BLaER1 treated with 17β-estradiol and CSF1 and Interleukin-3, amounts not matched to agents 10 nM and 100 nM (cell line): ENCODE results near the gene SH3BP5.
"Not testable (repeated sequence)": the region's sequence is repeated elsewhere in the genome, so short reads cannot be mapped to it uniquely, and the experiment has no call there.

ENCODE experiments used
- H3K27ac ChIP-seq, 11 experiments: shearing (Covaris generic); formaldehyde crosslinking; 2 replicates each; pipeline ENCODE4 v1.8.1; 2022
- H3K27me3 ChIP-seq, 11 experiments: shearing (Covaris generic); formaldehyde crosslinking; 2 replicates each; pipeline ENCODE4 v1.8.1; 2022
- H3K36me3 ChIP-seq, 11 experiments: shearing (Covaris generic); formaldehyde crosslinking; 2 replicates each; pipeline ENCODE4 v1.8.1; 2022
- H3K4me1 ChIP-seq, 10 experiments: shearing (Covaris generic); formaldehyde crosslinking; 2 replicates each; pipeline ENCODE4 v1.8.1; 2022
- H3K4me2 ChIP-seq, 11 experiments: shearing (Covaris generic); formaldehyde crosslinking; 2 replicates each; pipeline ENCODE4 v1.8.1; 2022
- H3K4me3 ChIP-seq, 10 experiments: shearing (Covaris generic); formaldehyde crosslinking; 2 replicates each; pipeline ENCODE4 v1.8.1; 2022
- H3K9ac ChIP-seq, 11 experiments: shearing (Covaris generic); formaldehyde crosslinking; 2 replicates each; pipeline ENCODE4 v1.8.1; 2022
- H3K9me3 ChIP-seq, 11 experiments: shearing (Covaris generic); formaldehyde crosslinking; replicated peaks in 1 of 11; 2 replicates each; pipeline ENCODE4 v1.8.1; 2022
- H4K20me1 ChIP-seq, 11 experiments: shearing (Covaris generic); formaldehyde crosslinking; 2 replicates each; pipeline ENCODE4 v1.8.1; 2022
- Cebpa-rat ChIP-seq, 11 experiments: shearing (Covaris generic); IDR thresholded peaks; 2 replicates each; pipeline ENCODE4 v1.8.1; 2022

Gene SH3BP5

DNA sequence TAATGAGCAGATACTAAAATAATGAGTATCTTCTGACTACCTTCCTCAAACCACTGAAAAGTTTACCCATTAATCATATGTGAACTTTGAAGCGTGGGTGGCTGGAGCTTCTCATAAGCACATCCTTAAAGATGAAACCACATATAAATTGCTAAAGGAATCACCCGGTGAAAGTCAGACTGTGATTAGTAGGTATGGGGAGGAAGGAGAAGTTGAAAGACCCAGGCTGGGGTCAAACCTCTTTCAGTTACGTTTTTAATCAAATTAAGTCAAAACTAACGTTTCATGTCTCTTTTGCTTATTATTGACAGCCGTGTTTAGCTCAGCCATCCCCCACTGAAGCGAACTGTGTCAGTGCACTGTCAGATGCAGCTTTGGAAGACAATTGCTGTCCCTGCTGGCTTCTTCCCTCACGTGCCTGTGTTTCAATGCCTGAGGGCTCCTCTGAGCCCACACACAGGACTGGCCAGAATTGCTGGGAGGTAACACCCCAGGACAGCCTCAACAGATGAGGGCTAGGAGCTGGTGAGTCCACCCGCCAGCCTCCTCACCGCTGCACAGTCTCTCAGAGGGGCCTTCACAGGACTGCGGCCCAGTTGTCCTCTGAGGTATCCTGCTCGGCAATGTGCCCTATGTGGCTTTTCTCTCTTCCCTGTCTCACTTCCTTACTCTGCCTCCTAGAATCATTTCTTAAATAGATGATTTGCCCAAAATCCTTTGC lies 29.3 kb upstream of the SH3BP5 start:
- Histone ChIP-seq H3K4me1 (peaks cover 0 to 40% (median 18%) of the 10 kb centered on the region in 10 experiments; a peak in 15 of 20 replicates), H3K4me3 (no peak overlapping the region), H3K4me2 (peak overlapping the region in 6 of 11 experiments; percentile 22 to 74 (median 70); a peak in 10 of 22 replicates)

DNA sequence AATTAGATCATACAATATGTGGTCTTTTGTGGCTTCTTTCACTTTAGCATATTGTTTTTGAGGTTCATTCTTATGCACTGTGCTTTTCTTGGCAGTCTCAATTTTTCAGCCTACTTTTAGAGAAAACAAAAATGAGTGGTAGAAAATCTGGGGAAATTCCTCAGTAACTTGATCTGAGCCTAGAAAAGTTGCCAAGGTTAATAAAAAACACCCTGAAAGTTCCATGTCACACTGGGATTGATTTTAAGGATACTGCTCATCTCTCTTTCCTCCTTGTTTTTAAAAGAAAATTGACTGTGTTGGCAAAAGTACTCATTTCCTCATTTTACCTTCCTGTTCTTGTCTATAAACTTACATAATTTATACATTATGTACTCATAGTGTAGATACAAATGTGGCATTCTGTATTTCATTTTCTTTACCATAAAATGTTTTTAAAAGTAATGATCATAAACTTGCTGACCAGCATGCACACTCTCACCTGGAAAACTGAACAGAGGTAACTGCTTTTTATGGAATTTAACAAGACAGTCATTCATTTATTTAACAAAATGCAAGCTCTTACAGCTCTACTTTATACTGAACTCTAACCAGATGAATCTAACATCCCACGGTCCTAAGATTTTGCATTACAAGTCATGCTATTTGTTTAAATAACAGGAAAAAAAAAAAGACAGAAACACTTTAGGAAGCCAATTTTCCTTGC lies 28.6 kb upstream of the SH3BP5 start:
- H3K4me3 ChIP-seq: no peak overlapping the region
- peak overlapping the region in 2 of 11 experiments; percentile 6 to 7; a peak in 2 of 22 replicates for H3K9ac ChIP-seq
- TF ChIP-seq Cebpa-rat (IDR thresholded peaks at IDR 0.05): no peak
- H4K20me1 ChIP-seq: no peaks in the 10 kb centered on the region
- H3K27me3 ChIP-seq: no peaks in the 10 kb centered on the region
- no peaks in the 10 kb centered on the region for H3K36me3 ChIP-seq
- peak overlapping the region in 5 of 11 experiments; percentile 26 to 68 (median 61); a peak in 9 of 22 replicates for H3K27ac ChIP-seq
- H3K4me1 ChIP-seq: peaks cover 0 to 47% (median 22%) of the 10 kb centered on the region in 10 experiments; a peak in 15 of 20 replicates
- peak overlapping the region in 6 of 11 experiments; percentile 21 to 74 (median 70); a peak in 12 of 22 replicates for H3K4me2 ChIP-seq
- no peaks in the 10 kb centered on the region for H3K9me3 ChIP-seq

More for the DNA sequence above, 29.3 kb upstream of the SH3BP5 start:
- Histone ChIP-seq H3K27ac (peak overlapping the region in 6 of 11 experiments; percentile 9 to 68 (median 60); a peak in 12 of 22 replicates), H4K20me1 (no peaks in the 10 kb centered on the region), H3K9ac (peak overlapping the region in 5 of 11 experiments; percentile 3 to 49 (median 25); a peak in 5 of 22 replicates), H3K36me3 (no peaks in the 10 kb centered on the region), H3K9me3 (no peaks in the 10 kb centered on the region), H3K27me3 (no peaks in the 10 kb centered on the region)
- no peak for TF ChIP-seq Cebpa-rat (IDR thresholded peaks at IDR 0.05)

DNA sequence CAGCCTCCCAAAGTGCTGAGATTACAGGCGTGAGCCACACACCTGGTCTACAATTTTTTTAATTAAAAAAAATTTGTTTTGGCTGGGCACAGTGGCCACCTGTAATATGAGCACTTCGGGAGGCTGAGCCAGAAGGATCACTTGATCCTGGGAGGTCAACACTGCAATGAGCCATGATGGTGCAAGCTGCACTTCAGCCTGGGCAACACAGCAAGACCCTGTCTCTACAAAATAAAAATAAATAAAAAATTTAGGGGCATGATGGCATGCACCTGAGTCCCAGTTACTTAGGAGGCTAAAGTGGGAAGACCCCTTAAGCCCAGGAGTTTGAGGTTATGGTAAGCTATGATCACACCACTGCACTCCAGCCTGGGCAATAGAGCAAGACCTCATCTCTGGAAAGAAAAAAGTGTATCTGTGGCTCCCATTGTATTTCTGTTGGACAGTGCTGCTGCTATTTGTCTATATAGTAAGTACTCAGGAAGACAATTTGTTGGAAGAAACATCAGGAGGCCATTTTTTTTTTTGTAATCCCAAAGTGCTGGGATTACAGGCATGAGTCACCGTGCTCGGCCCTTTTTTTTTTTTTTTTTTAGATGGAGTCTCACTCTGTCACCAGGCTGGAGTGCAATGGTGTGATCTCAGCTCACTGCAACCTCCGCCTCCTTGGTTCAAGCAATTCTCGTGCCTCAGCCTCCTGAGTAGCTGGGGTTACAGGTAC lies 27.5 kb upstream of the SH3BP5 start:
- peak overlapping the region in 3 of 11 experiments; percentile 74; a peak in 6 of 22 replicates for H3K4me2 ChIP-seq
- H3K4me1 ChIP-seq: peaks cover 0 to 52% (median 23%) of the 10 kb centered on the region in 10 experiments; a peak in 15 of 20 replicates
- H3K27me3 ChIP-seq: no peaks in the 10 kb centered on the region
- H3K4me3 ChIP-seq: no peak overlapping the region
- H4K20me1 ChIP-seq: no peaks in the 10 kb centered on the region
- no peaks in the 10 kb centered on the region for H3K9me3 ChIP-seq
- no peaks in the 10 kb centered on the region for H3K36me3 ChIP-seq
- H3K27ac ChIP-seq: no peak overlapping the region
- no peak overlapping the region for H3K9ac ChIP-seq
- no peak for TF ChIP-seq Cebpa-rat (IDR thresholded peaks at IDR 0.05)

DNA sequence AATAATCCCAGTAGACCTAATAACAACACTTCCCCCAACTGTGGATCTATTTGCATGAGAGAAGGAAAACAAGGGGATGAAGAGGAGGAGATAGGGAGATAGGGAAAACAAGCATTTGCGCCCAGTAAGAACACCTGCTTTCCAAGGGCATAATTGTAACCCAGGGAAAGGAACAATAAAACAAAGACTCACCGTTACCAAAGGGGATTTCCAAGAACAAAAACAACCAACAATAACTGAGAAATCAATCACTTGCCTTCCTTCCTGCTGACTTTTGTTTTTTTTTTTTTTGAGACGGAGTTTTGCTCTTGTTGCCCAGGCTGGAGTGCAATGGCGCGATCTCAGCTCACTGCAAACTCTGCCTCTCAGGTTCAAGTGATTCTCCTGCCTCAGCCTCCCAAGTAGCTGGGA lies 24.3 kb upstream of the SH3BP5 start:
- Histone ChIP-seq H3K9me3 (peaks cover 3 to 13% (median 8%) of the 10 kb centered on the region in 11 experiments; a peak in 19 of 22 replicates), H3K4me1 (peaks cover 0 to 40% (median 17%) of the 10 kb centered on the region in 10 experiments; a peak in 15 of 20 replicates), H3K4me2 (peak overlapping the region in 8 of 11 experiments; percentile 1 to 77 (median 18); a peak in 10 of 22 replicates)
- not testable (repeated sequence) for H3K27ac ChIP-seq, H3K4me3 ChIP-seq, H4K20me1 ChIP-seq, H3K9ac ChIP-seq, H3K36me3 ChIP-seq, H3K27me3 ChIP-seq

DNA sequence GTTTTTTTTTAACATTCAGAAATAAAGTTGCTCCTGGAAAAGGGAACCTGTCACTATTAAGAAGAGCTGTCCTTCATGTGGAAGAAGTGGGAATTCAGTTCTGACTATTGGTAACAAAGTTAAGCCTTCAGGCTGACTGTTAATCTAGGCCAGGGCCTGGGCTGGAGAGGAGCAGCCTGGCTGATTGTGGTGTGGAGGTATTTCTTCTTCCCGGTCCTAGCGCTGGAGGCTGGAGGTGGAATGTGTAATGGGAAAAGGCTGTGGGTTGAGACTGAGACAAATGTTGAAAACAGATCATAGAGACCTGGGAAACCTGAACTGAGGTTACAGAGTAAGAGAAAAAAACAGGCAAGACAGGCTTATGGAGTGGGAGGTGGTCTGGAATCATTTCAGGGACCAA lies 23.8 kb upstream of the SH3BP5 start:
- H3K27me3 ChIP-seq: no peaks in the 10 kb centered on the region
- H3K9ac ChIP-seq: no peak overlapping the region
- H3K4me2 ChIP-seq: peak overlapping the region in 7 of 11 experiments; percentile 1 to 77 (median 21); a peak in 8 of 22 replicates
- peaks cover 8 to 18% (median 12%) of the 10 kb centered on the region in 11 experiments; a peak in 20 of 22 replicates for H3K9me3 ChIP-seq
- H4K20me1 ChIP-seq: no peaks in the 10 kb centered on the region
- H3K4me3 ChIP-seq: no peak overlapping the region
- H3K4me1 ChIP-seq: peaks cover 0 to 35% (median 12%) of the 10 kb centered on the region in 10 experiments; a peak in 14 of 20 replicates
- TF ChIP-seq Cebpa-rat (IDR thresholded peaks at IDR 0.05): no peak
- no peaks in the 10 kb centered on the region; a peak in 2 of 22 replicates for H3K36me3 ChIP-seq
- no peak overlapping the region for H3K27ac ChIP-seq

DNA sequence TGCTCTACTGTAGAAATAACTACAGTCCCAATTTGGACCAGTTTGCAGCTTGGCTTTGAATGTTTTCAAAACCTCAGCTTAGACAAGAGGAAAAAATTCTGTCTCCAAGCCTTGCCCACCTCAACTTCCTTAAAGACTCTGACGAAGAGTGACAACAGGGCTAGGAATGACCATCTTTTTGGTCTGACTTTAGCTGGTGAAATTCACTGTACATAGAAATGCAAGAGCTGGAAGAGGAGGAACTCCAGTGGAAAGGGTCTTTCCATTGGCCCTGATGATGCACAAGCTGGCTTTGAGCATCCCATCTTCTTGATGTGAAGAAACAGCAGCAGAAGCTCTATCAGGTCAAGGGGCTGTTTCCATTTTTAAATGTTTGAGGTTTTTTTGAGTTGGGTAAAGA lies 22.7 kb upstream of the SH3BP5 start:
- H3K4me2 ChIP-seq: no peak overlapping the region
- H3K27ac ChIP-seq: no peak overlapping the region
- no peak overlapping the region for H3K9ac ChIP-seq
- no peaks in the 10 kb centered on the region for H3K27me3 ChIP-seq
- peaks cover 12 to 29% (median 22%) of the 10 kb centered on the region in 11 experiments; a peak in 21 of 22 replicates for H3K9me3 ChIP-seq
- TF ChIP-seq Cebpa-rat (IDR thresholded peaks at IDR 0.05): no peak
- no peaks in the 10 kb centered on the region; a peak in 2 of 22 replicates for H3K36me3 ChIP-seq
- H3K4me1 ChIP-seq: peaks cover 0 to 24% (median 6%) of the 10 kb centered on the region in 10 experiments; a peak in 11 of 20 replicates
- H3K4me3 ChIP-seq: no peak overlapping the region
- no peaks in the 10 kb centered on the region for H4K20me1 ChIP-seq

DNA sequence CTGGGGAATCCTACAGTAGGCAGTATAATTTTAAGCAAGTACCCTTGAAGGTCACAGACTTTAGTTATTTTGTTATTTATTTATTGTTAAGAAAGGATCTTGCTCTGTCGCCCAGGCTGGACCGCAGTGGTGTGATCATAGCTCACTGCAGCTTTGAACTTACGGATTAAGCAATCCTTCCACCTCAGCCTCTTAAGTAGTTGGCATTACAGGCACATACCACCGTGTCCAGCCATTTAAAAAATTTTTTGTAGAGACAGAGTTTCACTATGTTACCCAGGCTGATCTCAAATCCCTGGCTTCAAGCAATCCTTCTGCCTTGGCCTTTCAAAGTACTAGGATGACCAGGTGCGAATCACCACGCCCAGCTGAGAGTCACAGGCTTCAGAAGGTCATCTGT lies 22.1 kb upstream of the SH3BP5 start:
- H3K4me1 ChIP-seq: peaks cover 0 to 21% (median 6%) of the 10 kb centered on the region in 10 experiments; a peak in 11 of 20 replicates
- no peaks in the 10 kb centered on the region for H4K20me1 ChIP-seq
- H3K27ac ChIP-seq: no peak overlapping the region
- no peak overlapping the region for H3K4me3 ChIP-seq
- H3K36me3 ChIP-seq: no peaks in the 10 kb centered on the region; a peak in 2 of 22 replicates
- TF ChIP-seq Cebpa-rat (IDR thresholded peaks at IDR 0.05): no peak
- no peaks in the 10 kb centered on the region for H3K27me3 ChIP-seq
- peaks cover 12 to 32% (median 25%) of the 10 kb centered on the region in 11 experiments; a peak in 21 of 22 replicates for H3K9me3 ChIP-seq
- no peak overlapping the region for H3K4me2 ChIP-seq
- no peak overlapping the region for H3K9ac ChIP-seq

DNA sequence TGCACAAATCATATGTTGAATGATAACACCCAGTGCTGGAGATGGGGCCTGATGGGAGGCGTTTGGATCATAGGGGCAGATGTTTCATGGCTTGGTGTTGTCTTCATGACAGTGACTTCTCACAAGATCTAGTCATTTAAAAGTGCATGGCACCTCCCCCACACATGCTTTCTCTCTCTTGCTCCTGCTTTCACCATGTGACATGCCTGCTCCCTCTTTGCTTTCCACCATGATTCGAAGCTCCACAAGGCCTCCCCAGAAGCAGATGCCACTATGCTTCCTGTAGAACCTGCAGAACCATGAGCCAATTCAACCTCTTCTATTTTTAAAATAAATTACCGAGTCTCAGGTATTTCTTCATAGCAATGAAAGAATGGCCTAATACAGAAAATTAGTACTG lies 17.8 kb upstream of the SH3BP5 start:
- H3K9me3 ChIP-seq: peaks cover 12 to 36% (median 27%) of the 10 kb centered on the region in 11 experiments; a peak in 21 of 22 replicates

DNA sequence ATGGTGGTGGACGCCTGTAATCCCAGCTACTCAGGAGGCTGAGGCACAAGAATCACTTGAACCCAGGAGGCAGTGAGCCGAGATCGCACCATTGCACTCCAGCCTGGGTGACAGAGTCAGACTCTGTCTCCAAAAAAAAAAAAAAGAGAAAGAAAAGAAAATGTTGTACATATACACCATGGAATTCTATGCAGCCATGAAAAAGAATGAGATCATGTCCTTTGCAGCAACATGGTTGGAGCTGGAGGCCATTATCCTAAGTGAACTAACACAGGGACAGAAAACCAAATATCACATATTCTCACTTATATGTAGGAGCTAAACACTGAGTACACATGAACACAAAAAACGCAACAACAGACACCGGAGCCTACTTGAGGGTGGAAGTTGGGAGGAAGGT lies 17.1 kb upstream of the SH3BP5 start:
- peaks cover 12 to 36% (median 27%) of the 10 kb centered on the region in 11 experiments; a peak in 21 of 22 replicates for H3K9me3 ChIP-seq
- H3K36me3 ChIP-seq, H3K27me3 ChIP-seq, H4K20me1 ChIP-seq, H3K9ac ChIP-seq, H3K27ac ChIP-seq, H3K4me3 ChIP-seq, H3K4me2 ChIP-seq: not testable (repeated sequence)
- H3K4me1 ChIP-seq: peaks cover 0 to 34% (median 9%) of the 10 kb centered on the region in 10 experiments; a peak in 13 of 20 replicates

More for the DNA sequence above, 17.8 kb upstream of the SH3BP5 start:
- H3K27me3 ChIP-seq: no peaks in the 10 kb centered on the region
- no peak overlapping the region for H3K4me3 ChIP-seq
- no peak overlapping the region for H3K4me2 ChIP-seq
- no peaks in the 10 kb centered on the region; a peak in 2 of 22 replicates for H3K36me3 ChIP-seq
- no peak for TF ChIP-seq Cebpa-rat (IDR thresholded peaks at IDR 0.05)
- H3K4me1 ChIP-seq: peaks cover 0 to 32% (median 8%) of the 10 kb centered on the region in 10 experiments; a peak in 13 of 20 replicates
- no peak overlapping the region for H3K9ac ChIP-seq
- H3K27ac ChIP-seq: no peak overlapping the region
- no peaks in the 10 kb centered on the region for H4K20me1 ChIP-seq
